Measurements from ENCODE around the gene SPAG5.
"Not testable (repeated sequence)": the region's sequence is repeated elsewhere in the genome, so short reads cannot be mapped to it uniquely, and the experiment has no call there.

Gene SPAG5

GRCh38 chr17:28604031-28604430, 5.2 kb upstream of the SPAG5 start:
- DNase-seq, result not testable (repeated sequence)

GRCh38 chr17:28599311-28600184, 723 bp upstream of the SPAG5 start:
- peak; percentile 74 for DNase-seq

GRCh38 chr17:28598389-28598788, 436 bp downstream of the SPAG5 start:
- DNase-seq, result no peak

- DNase-seq, result no peak
Observed at GRCh38 chr17:28597606-28598383, 1.0 kb downstream of the SPAG5 start.

GRCh38 chr17:28592260-28592659, 6.6 kb downstream of the SPAG5 start:
- DNase-seq, result no peak

- no peak for DNase-seq
Observed at GRCh38 chr17:28585851-28586250, 13.0 kb downstream of the SPAG5 start.

GRCh38 chr17:28584434-28584833, 14.4 kb downstream of the SPAG5 start:
- DNase-seq, result no peak

- DNase-seq, result no peak
Observed at GRCh38 chr17:28582513-28582912, 16.3 kb downstream of the SPAG5 start.

- DNase-seq, result no peak
Observed at GRCh38 chr17:28580959-28581358, 17.9 kb downstream of the SPAG5 start.

GRCh38 chr17:28579526-28579925, 19.3 kb downstream of the SPAG5 start:
- DNase-seq, result no peak

- DNase-seq, result no peak
Observed at GRCh38 chr17:28578246-28579195, 20.3 kb downstream of the SPAG5 start.

GRCh38 chr17:28577466-28577824, 21.4 kb downstream of the SPAG5 start:
- no peak for DNase-seq

GRCh38 chr17:28576758-28577465, 21.9 kb downstream of the SPAG5 start, which contains the start of gene ALDOC:
Gene ALDOC, minus strand, starts transcription at chr17:28576895. Its CDS starts 1,363 bp downstream, at chr17:28575532.
- DNase-seq, result peak; percentile 90

GRCh38 chr17:28576016-28576415, 22.8 kb downstream of the SPAG5 start:
- not testable (repeated sequence) for DNase-seq

GRCh38 chr17:28575126-28575795, 23.6 kb downstream of the SPAG5 start:
- no peak for DNase-seq

GRCh38 chr17:28574526-28574925, 24.3 kb downstream of the SPAG5 start:
- no peak for DNase-seq

GRCh38 chr17:28573966-28574480, 24.8 kb downstream of the SPAG5 start:
- no peak for DNase-seq

GRCh38 chr17:28573521-28573920, 25.3 kb downstream of the SPAG5 start:
- DNase-seq, result no peak

GRCh38 chr17:28573040-28573380, 25.8 kb downstream of the SPAG5 start:
- DNase-seq, result no peak

- no peak for DNase-seq
Observed at GRCh38 chr17:28572259-28573039, 26.4 kb downstream of the SPAG5 start.
